ENCODE results near the gene ACVRL1. TPM values are rescaled to one million over a fixed set of nuclear protein-coding genes. Genes with fewer than 3 reads are reported as not detected.

Gene ACVRL1
- total and polyA plus RNA-seq, 2 donors, result 8.9 to 14.9 TPM

- H3K9me3 ChIP-seq (ENCODE audit: control insufficient read depth in 2 of 2, insufficient read depth in 1 of 2, low read length in 1 of 2), result no peaks in the 10 kb centered on the region
- no peak overlapping the region for H3K27ac ChIP-seq (ENCODE audit: low read depth in 1 of 2, low read length in 1 of 2)
Measured at GRCh38 chr12:51891843-51892242, 15.5 kb upstream of the ACVRL1 start.

GRCh38 chr12:51893786-51894185 lies 13.5 kb upstream of the ACVRL1 start:
- no peak for DNase-seq (ENCODE audit: low read depth in 6 of 9, low spot score in 9 of 9)
- Histone ChIP-seq H3K27ac (ENCODE audit: low read depth in 1 of 2, low read length in 1 of 2) (no peak overlapping the region), H3K36me3 (ENCODE audit: control insufficient read depth in 2 of 2, insufficient read depth in 2 of 2, low read length in 1 of 2) (no peaks in the 10 kb centered on the region), H3K27me3 (ENCODE audit: control insufficient read depth in 2 of 2, insufficient read depth in 1 of 2, low read length in 1 of 2) (no peaks in the 10 kb centered on the region), H3K4me3 (ENCODE audit: low read length in 2 of 2) (no peak overlapping the region), H3K9me3 (ENCODE audit: control insufficient read depth in 2 of 2, insufficient read depth in 1 of 2, low read length in 1 of 2) (no peaks in the 10 kb centered on the region), H3K4me1 (ENCODE audit: control insufficient read depth in 2 of 2, insufficient read depth in 2 of 2, low read length in 2 of 2) (no peaks in the 10 kb centered on the region)
- WGBS, result 96% methylated on average over 6 of the region's 6 CpGs

More at GRCh38 chr12:51891843-51892242, 15.5 kb upstream of the ACVRL1 start:
- Histone ChIP-seq H3K27me3 (ENCODE audit: control insufficient read depth in 2 of 2, insufficient read depth in 1 of 2, low read length in 1 of 2) (no peaks in the 10 kb centered on the region), H3K36me3 (ENCODE audit: control insufficient read depth in 2 of 2, insufficient read depth in 2 of 2, low read length in 1 of 2) (no peaks in the 10 kb centered on the region), H3K4me3 (ENCODE audit: low read length in 2 of 2) (no peak overlapping the region), H3K4me1 (ENCODE audit: control insufficient read depth in 2 of 2, insufficient read depth in 2 of 2, low read length in 2 of 2) (peaks cover 0 to 3% of the 10 kb centered on the region in 2 donors)
- no peak for DNase-seq (ENCODE audit: low read depth in 6 of 9, low spot score in 9 of 9)

GRCh38 chr12:51895378-51896135 lies 11.7 kb upstream of the ACVRL1 start:
- no peak overlapping the region for H3K27ac ChIP-seq (ENCODE audit: low read depth in 1 of 2, low read length in 1 of 2)
- DNase-seq (ENCODE audit: low read depth in 6 of 9, low spot score in 9 of 9), result no peak

DNA sequence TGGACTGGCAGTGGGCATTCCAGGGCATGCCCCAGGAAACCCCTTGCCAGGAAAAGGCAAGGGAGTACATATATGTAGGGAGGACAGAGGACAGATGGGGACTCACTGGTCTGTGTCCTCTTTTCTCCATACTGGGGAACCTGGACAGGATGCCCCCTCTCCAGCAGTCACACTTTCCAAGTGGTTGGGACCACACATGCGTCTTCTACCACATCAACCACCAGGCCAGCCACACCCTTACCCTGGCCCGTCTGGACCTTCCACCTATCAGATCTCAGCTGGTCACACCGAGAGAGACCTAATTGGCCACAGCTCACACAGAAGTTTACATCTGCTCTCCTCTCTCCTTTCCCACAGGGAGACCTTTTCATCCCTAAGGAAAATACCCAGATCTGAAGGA lies 11.1 kb upstream of the ACVRL1 start:
- H3K4me1 ChIP-seq (ENCODE audit: control insufficient read depth in 2 of 2, insufficient read depth in 2 of 2, low read length in 2 of 2), result no peaks in the 10 kb centered on the region
- H3K9me3 ChIP-seq (ENCODE audit: control insufficient read depth in 2 of 2, insufficient read depth in 1 of 2, low read length in 1 of 2), result no peaks in the 10 kb centered on the region
- WGBS, result 95% methylated on average over 3 of the region's 3 CpGs
- H3K4me3 ChIP-seq (ENCODE audit: low read length in 2 of 2), result no peak overlapping the region
- DNase-seq (ENCODE audit: low read depth in 6 of 9, low spot score in 9 of 9), result no peak
- no peak overlapping the region for H3K27ac ChIP-seq (ENCODE audit: low read depth in 1 of 2, low read length in 1 of 2)
- no peaks in the 10 kb centered on the region for H3K36me3 ChIP-seq (ENCODE audit: control insufficient read depth in 2 of 2, insufficient read depth in 2 of 2, low read length in 1 of 2)
- no peaks in the 10 kb centered on the region for H3K27me3 ChIP-seq (ENCODE audit: control insufficient read depth in 2 of 2, insufficient read depth in 1 of 2, low read length in 1 of 2)

More at GRCh38 chr12:51895378-51896135, 11.7 kb upstream of the ACVRL1 start:
- Histone ChIP-seq H3K27me3 (ENCODE audit: control insufficient read depth in 2 of 2, insufficient read depth in 1 of 2, low read length in 1 of 2) (no peaks in the 10 kb centered on the region), H3K36me3 (ENCODE audit: control insufficient read depth in 2 of 2, insufficient read depth in 2 of 2, low read length in 1 of 2) (no peaks in the 10 kb centered on the region), H3K9me3 (ENCODE audit: control insufficient read depth in 2 of 2, insufficient read depth in 1 of 2, low read length in 1 of 2) (no peaks in the 10 kb centered on the region), H3K4me3 (ENCODE audit: low read length in 2 of 2) (no peak overlapping the region), H3K4me1 (ENCODE audit: control insufficient read depth in 2 of 2, insufficient read depth in 2 of 2, low read length in 2 of 2) (no peaks in the 10 kb centered on the region)
- WGBS, result 97% methylated on average over 8 of the region's 8 CpGs

DNA sequence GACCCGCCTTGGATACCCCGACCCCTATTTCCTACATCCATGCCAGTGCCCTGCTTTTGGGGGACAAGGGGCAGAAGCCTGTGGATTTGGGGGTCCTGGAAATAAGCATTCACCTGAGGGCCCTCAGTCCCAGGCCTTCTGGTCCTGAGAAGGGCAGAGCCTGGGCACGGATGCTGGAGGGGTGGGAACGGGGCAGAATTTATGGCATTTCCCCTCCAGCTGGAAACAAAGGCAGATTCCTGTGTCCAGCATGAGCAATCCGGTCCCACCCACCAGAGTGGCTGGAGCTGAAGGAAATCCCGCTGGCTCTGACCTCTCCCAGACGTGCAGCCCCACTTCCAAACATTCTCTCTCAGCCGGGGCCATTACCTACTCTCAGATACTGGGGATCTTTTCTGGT lies 10.1 kb upstream of the ACVRL1 start:
- 96% methylated on average over 8 of the region's 8 CpGs for WGBS
- no peaks in the 10 kb centered on the region for H3K4me1 ChIP-seq (ENCODE audit: control insufficient read depth in 2 of 2, insufficient read depth in 2 of 2, low read length in 2 of 2)
- H3K27me3 ChIP-seq (ENCODE audit: control insufficient read depth in 2 of 2, insufficient read depth in 1 of 2, low read length in 1 of 2), result no peaks in the 10 kb centered on the region
- H3K9me3 ChIP-seq (ENCODE audit: control insufficient read depth in 2 of 2, insufficient read depth in 1 of 2, low read length in 1 of 2), result no peaks in the 10 kb centered on the region
- no peak for DNase-seq (ENCODE audit: low read depth in 6 of 9, low spot score in 9 of 9)
- H3K27ac ChIP-seq (ENCODE audit: low read depth in 1 of 2, low read length in 1 of 2), result no peak overlapping the region
- no peak overlapping the region for H3K4me3 ChIP-seq (ENCODE audit: low read length in 2 of 2)
- no peaks in the 10 kb centered on the region for H3K36me3 ChIP-seq (ENCODE audit: control insufficient read depth in 2 of 2, insufficient read depth in 2 of 2, low read length in 1 of 2)

DNA sequence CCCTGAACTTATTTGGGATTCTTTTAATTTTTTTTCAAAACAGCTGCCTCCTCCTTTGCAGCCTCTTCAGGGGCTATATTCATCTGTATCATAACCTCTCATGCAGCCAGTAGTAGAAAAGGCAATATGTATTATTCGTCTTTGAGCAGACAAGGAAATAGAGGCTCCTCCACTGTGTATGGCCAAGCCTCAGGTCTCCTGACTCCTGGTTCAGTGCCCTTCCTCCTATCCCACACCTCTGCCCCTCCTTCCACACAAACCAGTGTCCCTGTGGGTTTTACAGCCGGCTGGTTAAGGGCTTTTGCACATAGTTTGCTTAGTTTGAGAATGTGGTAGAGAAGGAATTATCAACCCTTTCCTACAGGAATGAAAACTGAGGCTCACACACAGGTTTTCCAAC lies 8.8 kb upstream of the ACVRL1 start:
- H3K36me3 ChIP-seq (ENCODE audit: control insufficient read depth in 2 of 2, insufficient read depth in 2 of 2, low read length in 1 of 2), result no peaks in the 10 kb centered on the region
- H3K27me3 ChIP-seq (ENCODE audit: control insufficient read depth in 2 of 2, insufficient read depth in 1 of 2, low read length in 1 of 2), result no peaks in the 10 kb centered on the region
- H3K27ac ChIP-seq (ENCODE audit: low read depth in 1 of 2, low read length in 1 of 2), result no peak overlapping the region
- DNase-seq (ENCODE audit: low read depth in 6 of 9, low spot score in 9 of 9), result no peak
- no peak overlapping the region for H3K4me3 ChIP-seq (ENCODE audit: low read length in 2 of 2)
- no peaks in the 10 kb centered on the region for H3K9me3 ChIP-seq (ENCODE audit: control insufficient read depth in 2 of 2, insufficient read depth in 1 of 2, low read length in 1 of 2)
- no peaks in the 10 kb centered on the region for H3K4me1 ChIP-seq (ENCODE audit: control insufficient read depth in 2 of 2, insufficient read depth in 2 of 2, low read length in 2 of 2)
- WGBS, result 95% methylated on average over 2 of the region's 2 CpGs

DNA sequence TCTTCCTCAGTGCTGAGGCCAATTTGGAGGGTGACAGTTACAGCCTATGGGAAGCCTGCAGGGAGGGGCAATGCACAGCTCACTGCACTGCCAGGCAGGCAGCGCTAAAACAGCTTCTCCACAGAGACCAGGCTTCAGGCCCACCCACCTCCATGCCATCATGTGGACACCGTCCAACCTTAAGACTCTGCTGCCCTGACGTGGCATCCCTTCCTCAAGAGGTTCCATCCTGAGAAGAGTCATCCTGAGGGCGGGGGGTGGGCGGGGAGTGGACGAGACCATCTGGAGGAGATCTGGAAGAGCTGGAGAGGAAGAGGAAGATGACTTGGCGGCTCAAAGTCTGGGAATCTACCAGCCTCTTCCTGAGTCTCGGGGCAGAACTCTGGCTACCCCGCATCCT lies 8.4 kb upstream of the ACVRL1 start:
- Histone ChIP-seq H3K4me1 (ENCODE audit: control insufficient read depth in 2 of 2, insufficient read depth in 2 of 2, low read length in 2 of 2) (no peaks in the 10 kb centered on the region), H3K4me3 (ENCODE audit: low read length in 2 of 2) (no peak overlapping the region), H3K9me3 (ENCODE audit: control insufficient read depth in 2 of 2, insufficient read depth in 1 of 2, low read length in 1 of 2) (no peaks in the 10 kb centered on the region), H3K36me3 (ENCODE audit: control insufficient read depth in 2 of 2, insufficient read depth in 2 of 2, low read length in 1 of 2) (no peaks in the 10 kb centered on the region), H3K27me3 (ENCODE audit: control insufficient read depth in 2 of 2, insufficient read depth in 1 of 2, low read length in 1 of 2) (no peaks in the 10 kb centered on the region), H3K27ac (ENCODE audit: low read depth in 1 of 2, low read length in 1 of 2) (no peak overlapping the region)
- WGBS, result 92% methylated on average over 9 of the region's 9 CpGs
- no peak for DNase-seq (ENCODE audit: low read depth in 6 of 9, low spot score in 9 of 9)

DNA sequence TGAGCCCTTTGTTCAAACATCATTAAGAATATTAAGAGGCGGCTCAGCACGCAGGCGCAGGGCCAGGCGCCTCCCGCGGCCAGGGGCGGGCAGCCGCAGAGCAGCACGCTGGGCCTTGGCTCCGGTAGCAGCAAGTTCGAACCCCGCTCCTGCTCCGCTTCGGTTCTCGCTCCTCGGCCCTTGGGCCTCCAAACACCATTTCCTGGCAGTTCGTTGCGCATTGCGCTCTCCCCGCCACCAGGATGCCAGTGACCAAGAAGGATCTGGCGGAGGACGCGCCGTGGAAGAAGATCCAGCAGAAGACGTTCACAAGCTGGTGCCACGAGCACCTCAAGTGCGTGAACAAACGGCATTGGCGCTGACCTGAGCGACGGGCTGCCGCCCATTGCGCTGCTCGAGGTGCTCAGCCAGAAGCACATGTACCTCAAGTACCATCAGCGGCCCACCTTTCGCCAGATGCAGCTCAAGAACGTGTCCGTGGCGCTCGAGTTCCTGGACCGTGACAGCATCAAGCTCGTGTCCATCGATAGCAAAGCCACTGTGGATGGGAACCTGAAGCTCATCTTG lies 6.9 kb upstream of the ACVRL1 start:
- Histone ChIP-seq H3K4me3 (ENCODE audit: low read length in 2 of 2) (no peak overlapping the region), H3K4me1 (ENCODE audit: control insufficient read depth in 2 of 2, insufficient read depth in 2 of 2, low read length in 2 of 2) (no peaks in the 10 kb centered on the region), H3K27me3 (ENCODE audit: control insufficient read depth in 2 of 2, insufficient read depth in 1 of 2, low read length in 1 of 2) (peaks cover 2 to 4% of the 10 kb centered on the region in 2 donors), H3K9me3 (ENCODE audit: control insufficient read depth in 2 of 2, insufficient read depth in 1 of 2, low read length in 1 of 2) (no peaks in the 10 kb centered on the region), H3K27ac (ENCODE audit: low read depth in 1 of 2, low read length in 1 of 2) (no peak overlapping the region), H3K36me3 (ENCODE audit: control insufficient read depth in 2 of 2, insufficient read depth in 2 of 2, low read length in 1 of 2) (no peaks in the 10 kb centered on the region)
- no peak for DNase-seq (ENCODE audit: low read depth in 6 of 9, low spot score in 9 of 9)
- WGBS, result 98% methylated on average over 43 of the region's 43 CpGs

DNA sequence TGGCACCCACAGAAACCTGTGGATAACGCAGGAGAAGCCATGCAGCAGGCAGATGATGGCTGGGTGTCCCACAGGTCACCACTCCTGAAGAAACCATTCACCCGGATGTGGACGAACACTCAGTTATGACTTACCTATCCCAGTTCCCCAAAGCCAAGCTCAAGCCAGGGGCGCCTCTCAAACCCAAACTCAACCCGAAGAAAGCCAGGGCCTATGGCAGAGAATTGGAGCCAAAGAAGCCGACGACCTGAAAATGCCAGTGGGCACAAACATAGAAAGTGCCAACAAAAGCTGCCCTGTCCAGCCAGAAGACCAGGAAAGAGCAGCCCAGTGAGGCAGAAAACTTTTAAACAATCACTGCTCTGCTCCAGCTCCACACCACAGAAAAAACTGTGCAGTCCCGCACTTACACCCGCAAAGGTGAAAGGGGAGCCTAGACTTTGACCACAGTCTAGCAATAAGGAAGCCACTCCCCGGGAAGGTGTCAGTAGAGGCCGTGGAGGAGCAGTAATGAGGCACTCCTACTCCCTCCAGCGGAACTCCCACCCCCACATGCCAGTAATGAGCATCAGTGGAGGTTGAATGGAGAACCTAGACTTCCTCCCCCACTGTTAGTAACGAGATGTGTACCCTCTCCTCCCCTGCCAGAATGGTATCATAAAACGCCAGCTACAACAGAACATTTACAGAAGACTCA lies 6.0 kb upstream of the ACVRL1 start:
- Histone ChIP-seq H3K4me1 (ENCODE audit: control insufficient read depth in 2 of 2, insufficient read depth in 2 of 2, low read length in 2 of 2) (peaks cover 0 to 4% of the 10 kb centered on the region in 2 donors), H3K4me3 (ENCODE audit: low read length in 2 of 2) (no peak overlapping the region), H3K27ac (ENCODE audit: low read depth in 1 of 2, low read length in 1 of 2) (no peak overlapping the region), H3K36me3 (ENCODE audit: control insufficient read depth in 2 of 2, insufficient read depth in 2 of 2, low read length in 1 of 2) (no peaks in the 10 kb centered on the region), H3K9me3 (ENCODE audit: control insufficient read depth in 2 of 2, insufficient read depth in 1 of 2, low read length in 1 of 2) (no peaks in the 10 kb centered on the region), H3K27me3 (ENCODE audit: control insufficient read depth in 2 of 2, insufficient read depth in 1 of 2, low read length in 1 of 2) (peaks cover 8 to 11% of the 10 kb centered on the region in 2 donors)
- DNase-seq (ENCODE audit: low read depth in 6 of 9, low spot score in 9 of 9), result no peak
- WGBS, result 78% methylated on average over 14 of the region's 14 CpGs

Measured in thymus (tissue), 11 donors.